Small intestine (tissue), 7 donors: Measurements from ENCODE around the gene NOB1. TPM values are rescaled to one million over a fixed set of nuclear protein-coding genes. Genes with fewer than 3 reads are reported as not detected.
A peak's percentile ranks its signal among the peaks of the same experiment; 100 is the strongest.

Experiments
- DNase-seq, 2 donors: peaks; one replicate each; pipeline versions ENCODE4 v3.0.0 to v3.0.0-alpha.2; 2013
- FAIRE-seq: peaks from 2 replicates; lab custom pipeline; 2012; peaks lifted over from hg19 to GRCh38; lab: Jason Lieb, UNC
- H3K27ac ChIP-seq, 3 donors: one replicate each; pipeline ENCODE4 v1.5.1; 2013; ENCODE audit warnings: low read length in 2 of 3, mild to moderate bottlenecking in 2 of 3, control low read depth in 1 of 3, inconsistent platforms in 1 of 3, low read depth in 1 of 3, moderate library complexity in 1 of 3
- H3K27me3 ChIP-seq, 3 donors: one replicate each; pipeline ENCODE4 v1.6.1; 2013; ENCODE audit warnings: low read length in 3 of 3, inconsistent platforms in 1 of 3; ENCODE audit not compliant: control insufficient read depth in 3 of 3, insufficient read depth in 3 of 3
- H3K36me3 ChIP-seq, 3 donors: one replicate each; pipeline ENCODE4 v1.6.1; 2013; ENCODE audit warnings: low read length in 3 of 3, inconsistent platforms in 1 of 3, low read depth in 1 of 3, mild to moderate bottlenecking in 1 of 3, moderate library complexity in 1 of 3; ENCODE audit not compliant: control insufficient read depth in 3 of 3, insufficient read depth in 2 of 3
- H3K4me1 ChIP-seq, 3 donors: one replicate each; pipeline ENCODE4 v1.6.1; 2013; ENCODE audit warnings: low read length in 2 of 3, inconsistent platforms in 1 of 3, low read depth in 1 of 3, mild to moderate bottlenecking in 1 of 3, moderate library complexity in 1 of 3; ENCODE audit not compliant: control insufficient read depth in 3 of 3, insufficient read depth in 2 of 3
- H3K4me3 ChIP-seq, 3 donors: one replicate each; pipeline ENCODE4 v1.5.1; 2013; ENCODE audit warnings: low read length in 3 of 3, control low read depth in 1 of 3, inconsistent platforms in 1 of 3, low read depth in 1 of 3, mild to moderate bottlenecking in 1 of 3, moderate library complexity in 1 of 3
- H3K9me3 ChIP-seq, 2 donors: one replicate each; pipeline ENCODE4 v1.6.1; 2013; ENCODE audit warnings: low read depth in 1 of 2, low read length in 1 of 2; ENCODE audit not compliant: control insufficient read depth in 2 of 2, insufficient read depth in 1 of 2
- whole genome bisulfite sequencing, 3 donors: extraction: QIAGEN DNeasy Blood & Tissue Kit; methylation state at CpG; one replicate each; pipeline ENCODE4 v1.1.7; 2013; 5-methylcytosine and 5-hydroxymethylcytosine counted together
- polyA plus RNA-seq, 4 donors: library from polyadenylated mRNA; stranded (reverse) in 3 of 4; unstranded in 1 of 4; fragments of 200-250 nt in 3 of 4; fragments of 120-200 nt in 1 of 4; gene quantifications; one replicate each; pipeline versions ENCODE4 v1.2.1 to v1.2.3, GENCODE V29; 2013
- donor health status: healthy with polysubstance abuse.
- donor health status: control.
- donor health status: control.
- donor health status: Bipolar disorder and iron deficiency.
- donor health status: healthy.

NOB1 gene
- polyA plus RNA-seq, 4 donors: 22.8 to 71.0 (median 41.4) TPM

- peak; percentile 76 to 80 for DNase-seq
- H3K4me3 ChIP-seq: no peak overlapping the region
- H3K36me3 ChIP-seq: peaks cover 4 to 33% (median 6%) of the 10 kb centered on the region in 3 donors
- no peaks in the 10 kb centered on the region for H3K9me3 ChIP-seq
- no peak overlapping the region for H3K27ac ChIP-seq
- no peaks in the 10 kb centered on the region for H3K4me1 ChIP-seq
- FAIRE-seq: no peak
- WGBS, 3 donors: 32 to 43% (median 38%) methylated on average over 5 of the region's 5 CpGs
- H3K27me3 ChIP-seq: no peaks in the 10 kb centered on the region
Measured at GRCh38 chr16:69709456-69710084, 45.2 kb downstream of the NOB1 start.

GRCh38 chr16:69707920-69708683, 46.6 kb downstream of the NOB1 start:
- peaks cover 4 to 26% (median 6%) of the 10 kb centered on the region in 3 donors for H3K36me3 ChIP-seq
- H3K27ac ChIP-seq: no peak overlapping the region
- H3K9me3 ChIP-seq: no peaks in the 10 kb centered on the region
- DNase-seq: no peak
- FAIRE-seq: no peak
- 87 to 91% (median 89%) methylated on average over 10 of the region's 10 CpGs for WGBS, 3 donors
- H3K4me3 ChIP-seq: no peak overlapping the region
- H3K27me3 ChIP-seq: no peaks in the 10 kb centered on the region
- H3K4me1 ChIP-seq: no peaks in the 10 kb centered on the region

- Histone ChIP-seq H3K27ac (no peak overlapping the region), H3K9me3 (no peaks in the 10 kb centered on the region), H3K27me3 (no peaks in the 10 kb centered on the region), H3K36me3 (peaks cover 2 to 15% (median 4%) of the 10 kb centered on the region in 3 donors), H3K4me1 (no peaks in the 10 kb centered on the region), H3K4me3 (no peak overlapping the region)
- FAIRE-seq (no peak), DNase-seq (no peak)
- 88 to 97% (median 95%) methylated on average over 2 of the region's 2 CpGs for WGBS, 3 donors
Measured at GRCh38 chr16:69706975-69707340, 47.8 kb downstream of the NOB1 start.

DNA sequence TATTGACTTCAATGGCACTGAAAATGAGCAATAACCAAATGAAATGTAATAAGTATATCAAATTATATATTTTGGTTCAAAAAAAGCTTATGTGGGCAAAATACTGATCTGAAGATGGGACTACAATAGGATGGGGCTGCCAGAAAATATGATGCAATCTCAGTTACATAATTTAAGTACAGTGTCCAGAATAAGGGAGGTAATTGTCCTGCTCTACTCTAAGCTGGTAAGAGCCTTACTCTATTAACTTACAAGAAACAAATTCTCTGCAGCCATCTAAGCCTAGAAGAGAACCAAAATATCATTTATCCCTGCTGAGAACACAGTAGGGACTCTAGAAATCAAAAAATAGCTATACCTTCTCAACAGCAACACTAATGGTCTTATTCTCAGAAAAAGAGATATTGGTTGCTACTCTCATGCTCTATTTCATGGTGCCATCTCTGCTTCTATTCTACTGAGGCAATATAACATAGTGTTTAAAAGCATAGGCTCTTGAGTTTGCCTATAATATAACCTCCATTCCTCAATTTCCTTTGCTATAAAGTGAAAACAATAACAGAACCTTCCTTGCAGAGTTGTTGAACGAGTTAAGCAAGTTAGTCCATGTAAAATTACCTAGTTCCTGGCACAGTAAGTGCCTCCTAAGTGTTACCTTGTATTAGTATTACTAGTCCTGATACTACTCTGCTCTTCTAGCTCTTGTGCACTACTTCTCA, 48.3 kb downstream of the NOB1 start:
- WGBS, 3 donors: 34 to 69% (median 41%) methylated on average over 1 of the region's 1 CpG
- Histone ChIP-seq H3K27ac (no peak overlapping the region), H3K36me3 (peaks cover 2 to 12% (median 4%) of the 10 kb centered on the region in 3 donors), H3K9me3 (no peaks in the 10 kb centered on the region), H3K4me3 (no peak overlapping the region), H3K4me1 (no peaks in the 10 kb centered on the region), H3K27me3 (no peaks in the 10 kb centered on the region)
- DNase-seq: no peak
- no peak for FAIRE-seq

DNA sequence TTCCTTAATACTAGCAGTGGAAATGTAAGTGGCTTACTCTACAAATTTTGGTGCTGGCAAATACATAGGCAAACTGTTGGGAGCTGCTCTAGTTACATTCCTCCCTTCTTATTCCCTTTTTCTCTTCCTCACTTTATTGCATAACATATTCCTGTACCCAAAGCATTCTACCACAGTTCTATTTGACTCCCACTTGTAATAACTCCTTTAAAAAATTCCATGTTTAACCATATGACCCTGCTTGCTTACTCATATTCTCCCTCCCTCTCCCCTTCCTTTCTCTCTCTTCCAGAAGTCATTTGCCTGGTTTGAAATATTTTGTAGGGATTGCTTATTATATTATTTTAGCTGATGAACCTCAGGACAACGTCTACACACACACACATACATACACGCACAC, 51.1 kb downstream of the NOB1 start:
- WGBS, 3 donors: 85 to 97% (median 95%) methylated on average over 2 of the region's 2 CpGs
- FAIRE-seq: no peak
- H3K4me1 ChIP-seq: no peaks in the 10 kb centered on the region

DNA sequence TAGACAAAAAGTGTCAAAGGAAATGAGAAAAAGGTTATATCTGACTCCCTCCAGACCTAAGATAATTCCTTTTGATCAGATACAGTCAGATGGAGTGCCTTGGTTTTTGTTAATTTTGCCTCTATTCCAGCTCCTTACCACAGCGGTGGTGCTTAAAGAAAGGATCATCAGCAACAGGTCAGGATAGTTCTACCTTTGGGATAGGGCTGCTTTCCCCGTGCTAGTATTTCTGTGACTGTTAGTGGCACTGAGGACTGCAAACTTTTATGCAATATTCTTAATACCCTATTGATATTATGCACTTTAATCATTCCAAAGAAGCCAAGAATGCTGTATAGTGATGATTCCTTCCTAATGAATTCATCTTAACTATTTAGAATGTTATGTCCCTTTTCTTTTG, 52.9 kb downstream of the NOB1 start:
- Histone ChIP-seq H3K9me3 (no peaks in the 10 kb centered on the region), H3K4me1 (no peaks in the 10 kb centered on the region), H3K4me3 (no peak overlapping the region), H3K27ac (no peak overlapping the region), H3K27me3 (no peaks in the 10 kb centered on the region), H3K36me3 (peaks cover 0 to 14% (median 6%) of the 10 kb centered on the region in 3 donors)
- 92 to 98% (median 92%) methylated on average over 2 of the region's 2 CpGs for WGBS, 3 donors
- DNase-seq (no peak), FAIRE-seq (no peak)

More for the DNA sequence above, 51.1 kb downstream of the NOB1 start:
- H3K4me3 ChIP-seq: no peak overlapping the region
- no peak overlapping the region for H3K27ac ChIP-seq
- H3K36me3 ChIP-seq: peaks cover 2 to 14% (median 4%) of the 10 kb centered on the region in 3 donors
- no peaks in the 10 kb centered on the region for H3K27me3 ChIP-seq
- no peaks in the 10 kb centered on the region for H3K9me3 ChIP-seq
- DNase-seq: no peak

DNA sequence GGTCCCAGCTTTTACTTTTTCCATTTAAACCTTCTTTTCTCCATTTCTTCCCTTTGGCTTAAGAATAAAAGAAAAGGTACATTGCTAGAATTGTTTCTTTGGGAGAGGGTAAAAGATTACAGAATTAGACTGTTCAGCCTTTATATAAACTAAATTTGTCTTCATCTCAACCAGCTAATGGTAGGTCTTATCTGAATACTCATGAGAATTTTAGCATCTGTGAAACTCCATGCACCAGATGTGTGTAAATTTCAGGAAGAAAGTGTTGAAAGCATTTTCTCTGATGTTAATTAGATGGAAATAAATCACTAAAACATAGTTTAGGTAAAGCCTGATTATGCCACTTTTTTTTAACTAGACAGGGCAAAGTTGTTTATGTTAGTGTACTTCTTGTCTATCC, 53.3 kb downstream of the NOB1 start:
- Histone ChIP-seq H3K27ac (no peak overlapping the region), H3K4me3 (no peak overlapping the region), H3K9me3 (no peaks in the 10 kb centered on the region), H3K27me3 (no peaks in the 10 kb centered on the region), H3K36me3 (peaks cover 0 to 14% (median 6%) of the 10 kb centered on the region in 3 donors), H3K4me1 (no peaks in the 10 kb centered on the region)
- DNase-seq (no peak), FAIRE-seq (no peak)

DNA sequence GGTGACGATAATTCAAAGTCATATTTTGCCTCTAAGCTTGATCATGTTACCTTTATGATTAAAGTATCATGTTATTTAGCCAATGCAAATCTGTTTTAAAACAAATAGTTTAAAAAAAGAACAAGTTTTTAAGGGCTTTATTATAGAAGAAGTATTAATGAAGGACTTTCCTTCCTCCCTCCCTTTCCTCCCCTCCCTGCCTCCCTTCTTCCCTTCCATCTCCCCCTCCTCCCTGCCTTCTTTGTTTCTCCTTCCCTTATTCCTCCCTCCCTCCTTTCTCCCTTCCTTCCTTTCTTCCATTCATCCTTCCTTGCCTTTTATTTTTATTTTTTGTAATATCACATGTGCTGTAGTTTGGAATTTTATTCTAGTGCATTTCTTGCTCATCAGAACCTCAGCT, 54.8 kb downstream of the NOB1 start:
- Histone ChIP-seq H3K36me3 (peaks cover 0 to 11% (median 6%) of the 10 kb centered on the region in 3 donors), H3K27me3 (no peaks in the 10 kb centered on the region)
- no peak for FAIRE-seq

More for the DNA sequence above, 54.8 kb downstream of the NOB1 start:
- Histone ChIP-seq H3K4me1 (no peaks in the 10 kb centered on the region), H3K9me3 (no peaks in the 10 kb centered on the region), H3K27ac (no peak overlapping the region), H3K4me3 (no peak overlapping the region)
- 87 to 95% (median 95%) methylated on average over 1 of the region's 1 CpG for WGBS, 3 donors
- DNase-seq: no peak
